Brain microvascular endothelial cell (primary cell): ENCODE measurements around the gene RUFY1.

Experiments used
- DNase-seq: peaks from one replicate; pipeline ENCODE4 v3.0.0-alpha.2; 2020
- H3K27ac ChIP-seq: fragments of 250-450 bp; sonication (Bioruptor Pico); 2 replicates; pipeline ENCODE4 v1.5.1; 2020; ENCODE audit warnings: mild to moderate bottlenecking, moderate library complexity
- H3K27me3 ChIP-seq: fragments of 250-450 bp; sonication (Bioruptor Pico); replicated peaks from 2 replicates; pipeline ENCODE4 v1.5.1; 2020; ENCODE audit warnings: mild to moderate bottlenecking
- H3K36me3 ChIP-seq: fragments of 250-450 bp; sonication (Bioruptor Pico); replicated peaks from 2 replicates; pipeline ENCODE4 v1.5.1; 2020; ENCODE audit warnings: mild to moderate bottlenecking
- H3K4me3 ChIP-seq: 2 replicates; pipeline ENCODE4 v1.5.1; 2011; ENCODE audit warnings: low read depth, mild to moderate bottlenecking, control low read depth, low read length, moderate library complexity
- CTCF ChIP-seq: IDR thresholded peaks from 2 replicates; pipeline ENCODE4 v1.5.1; 2011; ENCODE audit warnings: low read depth, mild to moderate bottlenecking, moderate library complexity, low read length, control low read depth, inconsistent platforms; ENCODE audit errors: missing control alignments
- in situ Hi-C: cut with HindIII; loops from 2 replicates; pipeline ENCODE4 v1.10.0; 2017; ENCODE audit warnings: low sequenced_read_pairs, low pct_ligation_motif_present

RUFY1 gene

GRCh38 chr5:179585941-179586401, 35.6 kb downstream of the RUFY1 start:
- peak; percentile 4 for TF ChIP-seq CTCF
- in situ Hi-C loops = no loop called here
- Histone ChIP-seq H3K4me3 (no peak overlapping the region), H3K27ac (no peak overlapping the region), H3K36me3 (peaks cover 52% of the 10 kb centered on the region), H3K27me3 (no peaks in the 10 kb centered on the region)
- DNase-seq = no peak

GRCh38 chr5:179588166-179588565, 37.8 kb downstream of the RUFY1 start:
- no peak for TF ChIP-seq CTCF
- DNase-seq = no peak
- Histone ChIP-seq H3K36me3 (peaks cover 64% of the 10 kb centered on the region), H3K27ac (no peak overlapping the region), H3K4me3 (no peak overlapping the region), H3K27me3 (no peaks in the 10 kb centered on the region)
- in situ Hi-C loops = no loop called here

- peak overlapping the region; percentile 11 for H3K27ac ChIP-seq
- H3K36me3 ChIP-seq = peaks cover 71% of the 10 kb centered on the region
- no peaks in the 10 kb centered on the region for H3K27me3 ChIP-seq
- DNase-seq = peak; percentile 74
- TF ChIP-seq CTCF = no peak
- no peak overlapping the region for H3K4me3 ChIP-seq
- in situ Hi-C loops = no loop called here
These were observed 45.6 kb downstream of the RUFY1 start for GRCh38 chr5:179595916-179596315.

- H3K36me3 ChIP-seq = peaks cover 67% of the 10 kb centered on the region
These were observed 46.1 kb downstream of the RUFY1 start for GRCh38 chr5:179596421-179596820.

GRCh38 chr5:179599100-179599499, 48.7 kb downstream of the RUFY1 start:
- in situ Hi-C loops = no loop called here
- Histone ChIP-seq H3K27ac (no peak overlapping the region), H3K36me3 (peaks cover 61% of the 10 kb centered on the region), H3K27me3 (no peaks in the 10 kb centered on the region), H3K4me3 (no peak overlapping the region)
- no peak for DNase-seq
- TF ChIP-seq CTCF = no peak

More at GRCh38 chr5:179596421-179596820, 46.1 kb downstream of the RUFY1 start:
- Histone ChIP-seq H3K27ac (no peak overlapping the region), H3K4me3 (no peak overlapping the region), H3K27me3 (no peaks in the 10 kb centered on the region)
- TF ChIP-seq CTCF = no peak
- DNase-seq = no peak
- in situ Hi-C loops = no loop called here

GRCh38 chr5:179599566-179599965, 49.2 kb downstream of the RUFY1 start:
- no peak overlapping the region for H3K4me3 ChIP-seq
- H3K27me3 ChIP-seq = no peaks in the 10 kb centered on the region
- no peak for DNase-seq
- peaks cover 64% of the 10 kb centered on the region for H3K36me3 ChIP-seq
- H3K27ac ChIP-seq = no peak overlapping the region
- TF ChIP-seq CTCF = no peak
- in situ Hi-C loops = no loop called here
